Left colon (tissue), 2 donors: Measurements from ENCODE around the gene SLC6A8. TPM values are rescaled to one million over a fixed set of nuclear protein-coding genes. Genes with fewer than 3 reads are reported as not detected.
A peak's percentile ranks its signal among the peaks of the same experiment; 100 is the strongest.
"Not testable (repeated sequence)": the region's sequence is repeated elsewhere in the genome, so short reads cannot be mapped to it uniquely, and the experiment has no call there.

Source experiments
- ATAC-seq: fragments of 200-7000 bp; cut with Tn5 transposase; one replicate; pipeline ENCODE4 v1.9.1; 2020; ENCODE audit warnings: mild to moderate bottlenecking, moderate library complexity
- DNase-seq, 2 donors: peaks; one replicate each; pipeline ENCODE4 v3.0.0-alpha.2; 2020
- intact Hi-C, 2 donors: fragments of 100-400 bp; cut with DNase I in 1 of 2; cut with micrococcal nuclease in 1 of 2; formaldehyde crosslinking; loops; one replicate each; pipeline versions ENCODE4 v1.11.2 to v1.14.0; 2022; cut with DNase I, micrococcal nuclease
- total RNA-seq, 2 donors: library from RNA; stranded (reverse); fragmentation: NEBNext Ultra II Directional; extraction: Animal tissue kit (Norgen Biotek cat#: 25700); gene quantifications; one replicate each; pipeline ENCODE4 v1.2.1, GENCODE V29; 2021
- donor health status: DM: no; HTN: no; CAD: no.
- donor health status: DM: yes; HTN: yes; CAD: no.

SLC6A8 gene
- total RNA-seq, 2 donors from 2014 or later: 170 to 270 TPM

DNA sequence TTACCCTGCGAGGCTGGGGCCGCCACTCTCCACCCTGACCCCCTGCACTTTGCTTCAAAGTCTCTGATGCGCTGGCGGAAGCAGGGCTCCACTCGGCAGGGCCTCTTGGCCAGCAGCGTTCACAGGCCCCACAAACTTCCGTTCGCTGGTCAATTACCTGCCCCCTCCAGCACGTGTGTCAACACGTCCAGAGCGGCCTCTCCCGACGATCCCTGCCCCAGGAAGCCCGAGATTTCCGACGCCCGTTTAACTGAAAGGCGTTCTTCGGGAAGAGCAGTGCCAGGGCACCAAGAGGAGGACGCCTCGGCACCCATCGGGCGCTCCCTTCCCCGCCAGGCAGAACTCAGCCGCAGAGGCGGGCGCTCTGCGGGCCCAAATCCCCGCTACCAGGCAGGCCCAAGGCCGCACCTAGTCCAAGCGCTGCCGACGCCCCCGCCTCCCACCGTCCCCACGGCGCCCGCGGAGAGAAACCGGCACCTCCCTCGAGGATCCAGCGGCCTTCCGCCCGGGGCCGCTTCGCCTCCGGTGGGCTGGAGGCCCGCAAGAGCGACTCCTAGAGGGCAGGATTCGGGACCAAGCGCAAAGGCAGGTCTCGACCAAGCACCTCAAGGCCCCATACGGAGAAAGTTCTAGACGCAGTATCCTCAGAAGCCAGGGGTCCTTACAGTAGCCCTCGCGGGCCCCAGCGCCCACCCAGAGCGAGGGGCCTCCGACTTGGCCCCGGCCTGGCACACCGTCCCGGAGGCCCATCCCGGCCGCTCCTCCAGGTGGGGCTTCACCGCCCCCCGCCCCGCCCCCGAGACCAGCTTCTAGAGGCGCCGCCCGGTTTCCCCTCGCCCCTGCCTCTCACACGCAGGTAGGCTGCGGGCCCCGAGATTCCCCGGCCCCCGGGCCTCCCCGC is 35.9 kb downstream of the SLC6A8 start:
- intact Hi-C loops: no loop called here
- DNase-seq: peak; percentile 58 to 63
- ATAC-seq: peak; percentile 31

DNA sequence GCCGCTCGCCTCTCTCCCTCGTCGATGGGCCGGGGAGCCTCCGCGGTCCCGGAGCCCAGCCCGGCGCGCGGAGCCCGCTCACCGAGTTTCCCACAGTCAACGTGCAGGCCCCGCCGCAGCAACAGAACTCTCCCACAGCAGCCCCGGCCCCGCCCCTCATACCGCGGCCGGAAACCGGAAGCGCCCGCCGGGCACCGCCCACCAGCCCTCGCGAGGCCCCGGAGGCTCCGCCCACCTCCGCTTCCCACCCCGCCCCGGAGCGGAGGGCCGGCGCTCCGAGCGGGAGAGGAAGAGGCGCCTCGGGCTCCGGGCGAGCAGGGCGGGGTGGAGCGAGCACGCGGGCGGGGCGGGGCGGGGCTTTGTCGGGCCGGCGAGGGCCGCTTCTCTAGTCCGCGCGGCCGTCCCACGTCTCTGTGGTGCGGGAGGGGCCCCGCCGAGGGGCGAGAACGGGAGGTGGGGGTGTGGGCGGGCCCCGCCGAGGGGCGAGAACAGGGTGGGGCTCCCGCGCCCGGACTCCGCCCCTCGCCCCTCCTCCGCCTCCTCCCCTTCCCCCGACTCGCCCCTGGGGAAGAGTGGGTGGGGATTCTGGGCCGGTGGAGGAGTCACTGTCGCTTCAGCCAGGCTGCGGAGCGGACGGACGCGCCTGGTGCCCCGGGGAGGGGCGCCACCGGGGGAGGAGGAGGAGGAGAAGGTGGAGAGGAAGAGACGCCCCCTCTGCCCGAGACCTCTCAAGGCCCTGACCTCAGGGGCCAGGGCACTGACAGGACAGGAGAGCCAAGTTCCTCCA is 36.7 kb downstream of the SLC6A8 start, which contains the start of the genes ABCD1 and BCAP31:
ABCD1 (plus strand) TSS at position 605 of the 787 bp plus-strand sequence. CDS start 411 bp downstream, outside the sequence.
BCAP31 (minus strand) TSS at position 136 of the 787 bp plus-strand sequence. CDS start 1,143 bp downstream, outside the sequence.
- intact Hi-C loops: no loop called here
- ATAC-seq (peak; percentile 72), DNase-seq (peak; percentile 88 to 90)

DNA sequence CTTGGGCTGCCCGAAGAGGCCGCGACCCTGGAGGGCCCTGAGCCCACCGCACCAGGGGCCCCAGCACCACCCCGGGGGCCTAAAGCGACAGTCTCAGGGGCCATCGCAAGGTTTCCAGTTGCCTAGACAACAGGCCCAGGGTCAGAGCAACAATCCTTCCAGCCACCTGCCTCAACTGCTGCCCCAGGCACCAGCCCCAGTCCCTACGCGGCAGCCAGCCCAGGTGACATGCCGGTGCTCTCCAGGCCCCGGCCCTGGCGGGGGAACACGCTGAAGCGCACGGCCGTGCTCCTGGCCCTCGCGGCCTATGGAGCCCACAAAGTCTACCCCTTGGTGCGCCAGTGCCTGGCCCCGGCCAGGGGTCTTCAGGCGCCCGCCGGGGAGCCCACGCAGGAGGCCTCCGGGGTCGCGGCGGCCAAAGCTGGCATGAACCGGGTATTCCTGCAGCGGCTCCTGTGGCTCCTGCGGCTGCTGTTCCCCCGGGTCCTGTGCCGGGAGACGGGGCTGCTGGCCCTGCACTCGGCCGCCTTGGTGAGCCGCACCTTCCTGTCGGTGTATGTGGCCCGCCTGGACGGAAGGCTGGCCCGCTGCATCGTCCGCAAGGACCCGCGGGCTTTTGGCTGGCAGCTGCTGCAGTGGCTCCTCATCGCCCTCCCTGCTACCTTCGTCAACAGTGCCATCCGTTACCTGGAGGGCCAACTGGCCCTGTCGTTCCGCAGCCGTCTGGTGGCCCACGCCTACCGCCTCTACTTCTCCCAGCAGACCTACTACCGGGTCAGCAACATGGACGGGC is 37.5 kb downstream of the SLC6A8 start:
- ATAC-seq (no peak), DNase-seq (peak in 1 of 2 donors; percentile 31)
- intact Hi-C loops: no loop called here

DNA sequence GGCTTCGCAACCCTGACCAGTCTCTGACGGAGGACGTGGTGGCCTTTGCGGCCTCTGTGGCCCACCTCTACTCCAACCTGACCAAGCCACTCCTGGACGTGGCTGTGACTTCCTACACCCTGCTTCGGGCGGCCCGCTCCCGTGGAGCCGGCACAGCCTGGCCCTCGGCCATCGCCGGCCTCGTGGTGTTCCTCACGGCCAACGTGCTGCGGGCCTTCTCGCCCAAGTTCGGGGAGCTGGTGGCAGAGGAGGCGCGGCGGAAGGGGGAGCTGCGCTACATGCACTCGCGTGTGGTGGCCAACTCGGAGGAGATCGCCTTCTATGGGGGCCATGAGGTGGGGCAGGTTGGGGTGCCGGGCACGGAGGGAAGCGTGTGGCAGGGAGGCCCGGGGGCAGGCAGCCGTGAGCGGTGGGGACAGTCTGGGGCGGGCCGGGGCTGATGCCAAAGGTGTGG is 38.1 kb downstream of the SLC6A8 start:
- DNase-seq (no peak), ATAC-seq (no peak)
- intact Hi-C loops: no loop called here

DNA sequence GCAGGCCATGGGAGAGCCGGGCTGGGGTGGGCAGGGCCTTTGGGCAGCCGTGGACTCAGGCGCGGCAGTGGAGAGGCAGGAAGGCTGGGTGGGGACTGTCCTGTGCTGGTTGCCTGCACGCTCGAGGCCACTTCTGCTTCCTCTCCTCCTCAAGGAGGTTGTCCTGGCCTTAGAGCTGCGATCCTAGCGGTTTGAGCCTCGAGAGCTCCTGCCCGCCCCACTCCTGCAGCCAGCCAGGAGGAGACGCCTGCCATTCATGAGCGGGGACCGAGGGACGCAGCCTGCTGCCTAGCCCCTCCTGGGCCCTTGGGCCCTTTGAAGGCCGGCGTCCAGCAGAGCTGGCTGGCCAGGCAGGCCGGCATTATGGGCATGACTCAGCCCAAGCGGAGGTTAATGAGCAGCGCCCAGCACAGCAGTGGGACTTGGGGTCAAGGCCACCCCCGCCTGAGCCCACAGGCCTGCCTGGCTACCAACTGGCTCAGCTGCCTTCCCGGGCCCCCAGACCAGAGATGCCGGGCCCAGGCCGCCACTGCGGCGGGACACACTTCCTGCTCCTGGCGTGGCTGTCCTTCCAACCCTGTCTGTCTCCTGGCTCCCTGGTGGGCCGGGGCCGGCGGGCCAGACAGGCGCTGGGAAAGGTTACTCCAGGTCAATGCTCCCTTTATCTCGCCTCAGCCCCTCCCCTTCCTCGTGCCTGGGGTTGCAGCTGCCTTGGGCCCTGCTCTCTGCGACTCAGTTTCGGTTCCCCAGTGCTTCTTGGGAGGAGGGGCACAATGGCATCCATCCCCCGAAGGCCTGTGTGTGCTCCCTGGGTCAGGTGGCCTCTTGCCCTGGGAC is 38.8 kb downstream of the SLC6A8 start:
- DNase-seq: peak; percentile 67 to 76
- peak; percentile 15 for ATAC-seq
- intact Hi-C loops: no loop called here

DNA sequence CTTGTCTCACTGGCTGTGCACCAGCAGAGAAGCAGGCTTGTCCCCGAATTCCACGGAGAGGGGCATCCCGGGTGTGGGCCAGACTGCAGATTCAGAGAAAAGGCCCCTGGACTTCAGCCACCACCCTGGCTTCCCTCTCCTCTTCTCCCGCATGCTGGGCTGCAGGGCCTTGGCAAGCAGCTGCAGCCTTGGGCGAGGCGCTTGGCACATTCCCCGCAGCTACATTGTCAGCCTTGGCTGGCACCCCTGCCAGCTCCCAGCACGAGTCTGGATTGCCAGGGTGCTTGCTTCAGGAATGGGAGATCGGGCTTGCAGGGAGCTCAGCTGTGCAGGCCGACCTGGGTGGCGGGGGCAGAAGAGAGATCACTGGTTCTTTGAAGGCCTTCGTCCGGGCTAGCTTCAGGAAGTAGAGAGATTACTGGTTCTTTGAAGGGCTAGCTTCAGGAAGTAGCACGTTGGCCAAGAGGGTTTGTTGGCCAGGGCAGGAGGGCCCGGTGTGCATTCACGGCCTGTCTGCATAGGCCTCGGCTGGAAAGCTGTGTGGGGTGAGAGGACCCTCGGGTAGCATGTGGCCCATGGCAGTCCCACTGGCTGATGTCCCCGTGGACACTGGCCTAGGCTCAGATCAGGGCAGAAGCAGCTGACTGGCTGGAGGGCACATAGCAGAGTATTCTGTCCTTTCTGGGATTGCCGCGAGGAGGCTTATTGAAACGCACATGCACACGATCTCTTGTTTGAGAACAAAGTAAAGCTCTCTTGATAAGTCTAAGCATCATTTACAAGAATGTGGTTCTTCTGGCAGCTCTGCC is 39.6 kb downstream of the SLC6A8 start:
- peak; percentile 60 to 65 for DNase-seq
- peak; percentile 15 for ATAC-seq
- intact Hi-C loops: no loop called here

DNA sequence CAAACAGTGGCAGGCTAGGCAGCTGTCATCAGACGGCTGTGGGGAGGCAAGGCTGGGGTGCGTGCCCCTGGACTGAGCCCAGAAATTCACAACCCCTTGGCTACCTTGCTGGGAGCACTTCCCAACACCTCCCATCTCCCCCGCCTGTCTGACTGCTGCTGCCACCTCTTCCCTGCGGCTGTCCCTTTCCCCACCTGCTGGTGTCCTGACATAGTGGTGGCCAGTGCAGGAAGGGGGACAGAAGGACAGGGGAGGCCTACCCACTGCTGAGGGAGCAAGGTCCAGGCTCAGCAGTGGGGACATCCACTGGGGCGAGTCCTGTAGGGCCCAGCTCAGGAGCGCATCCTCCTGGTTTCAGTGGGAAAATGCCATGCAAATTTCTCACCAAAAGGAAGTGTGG is 40.4 kb downstream of the SLC6A8 start:
- DNase-seq: no peak
- intact Hi-C loops: no loop called here
- ATAC-seq: no peak

DNA sequence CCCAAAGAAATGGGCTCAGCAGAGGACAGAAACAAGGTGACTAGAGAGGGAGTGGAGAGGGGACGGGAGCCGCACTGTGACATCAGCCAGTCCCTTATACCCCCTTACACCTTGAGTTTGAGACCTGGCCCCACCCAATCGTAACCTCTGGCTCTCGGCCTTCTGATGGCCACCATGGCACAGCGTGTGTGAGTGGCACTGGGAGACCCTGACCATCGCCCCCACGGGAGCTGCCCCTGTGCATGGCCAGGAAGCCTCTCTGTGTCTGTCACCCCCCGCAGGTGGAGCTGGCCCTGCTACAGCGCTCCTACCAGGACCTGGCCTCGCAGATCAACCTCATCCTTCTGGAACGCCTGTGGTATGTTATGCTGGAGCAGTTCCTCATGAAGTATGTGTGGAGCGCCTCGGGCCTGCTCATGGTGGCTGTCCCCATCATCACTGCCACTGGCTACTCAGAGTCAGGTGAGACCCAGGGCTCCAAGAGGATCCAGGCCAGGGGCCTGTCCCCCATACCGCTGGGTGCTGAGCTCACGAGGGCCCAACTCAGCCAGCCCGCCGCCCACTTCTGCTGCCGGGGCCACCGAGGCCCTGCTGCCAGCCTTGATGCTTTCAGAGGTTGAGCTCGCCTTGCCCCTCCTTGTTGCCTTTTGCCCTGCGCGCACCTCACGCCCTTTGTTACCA is 41.4 kb downstream of the SLC6A8 start:
- intact Hi-C loops: no loop called here
- DNase-seq: no peak
- ATAC-seq: no peak

DNA sequence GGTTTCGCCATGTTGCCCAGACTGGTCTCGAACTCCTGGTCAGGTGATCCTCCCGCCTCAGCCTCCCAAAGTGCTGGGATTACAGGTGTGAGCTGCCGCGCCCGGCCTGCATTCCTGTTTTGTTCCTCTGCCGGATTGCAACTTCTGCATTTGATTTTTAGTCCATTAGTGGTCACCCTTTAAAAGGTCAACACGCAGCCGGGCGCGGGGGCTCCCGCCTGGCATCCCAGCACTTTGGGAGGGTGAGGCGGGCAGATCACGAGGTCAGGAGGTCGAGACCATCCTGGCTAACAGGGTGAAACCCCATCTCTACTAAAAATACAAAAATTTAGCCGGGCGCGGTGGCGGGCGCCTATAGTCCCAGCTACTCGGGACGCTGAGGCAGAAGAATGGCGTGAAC is 42.4 kb downstream of the SLC6A8 start:
- intact Hi-C loops, DNase-seq, ATAC-seq: not testable (repeated sequence)

DNA sequence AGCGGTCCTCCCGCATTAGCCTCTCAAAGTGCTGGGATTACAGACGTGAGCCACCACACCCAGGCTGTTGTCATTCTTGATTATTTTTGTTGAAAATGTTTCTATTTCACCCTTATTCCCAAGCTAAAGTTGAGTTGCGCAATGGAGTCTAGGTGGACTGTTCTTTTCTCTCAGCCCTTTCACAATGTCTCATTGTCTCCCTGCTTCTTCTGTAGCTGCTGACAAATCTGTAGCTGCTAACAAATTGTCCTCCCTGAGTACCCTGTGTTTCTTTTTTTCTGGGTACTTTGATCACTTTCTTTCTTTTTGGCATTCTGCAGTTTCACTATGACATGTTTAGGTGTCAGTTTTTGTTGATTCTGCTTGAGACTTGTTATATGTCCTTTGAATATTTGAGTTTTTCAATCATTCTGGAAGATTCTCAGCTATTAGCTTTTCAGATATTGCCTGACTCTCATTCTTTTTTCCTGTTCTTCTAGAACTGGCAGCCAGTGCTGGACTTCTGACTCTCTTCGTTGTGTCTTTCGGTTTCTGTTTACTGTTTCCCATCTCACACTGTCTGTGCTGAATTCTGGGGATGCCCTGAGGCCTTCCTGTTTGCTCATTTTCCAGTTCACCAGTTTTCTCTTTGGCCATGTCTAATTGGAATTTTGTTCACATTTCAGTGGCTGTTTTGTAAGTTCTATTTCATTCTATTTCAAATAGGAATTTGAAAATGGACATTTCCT is 43.6 kb downstream of the SLC6A8 start:
- intact Hi-C loops: no loop called here
- no peak for DNase-seq
- ATAC-seq: no peak

DNA sequence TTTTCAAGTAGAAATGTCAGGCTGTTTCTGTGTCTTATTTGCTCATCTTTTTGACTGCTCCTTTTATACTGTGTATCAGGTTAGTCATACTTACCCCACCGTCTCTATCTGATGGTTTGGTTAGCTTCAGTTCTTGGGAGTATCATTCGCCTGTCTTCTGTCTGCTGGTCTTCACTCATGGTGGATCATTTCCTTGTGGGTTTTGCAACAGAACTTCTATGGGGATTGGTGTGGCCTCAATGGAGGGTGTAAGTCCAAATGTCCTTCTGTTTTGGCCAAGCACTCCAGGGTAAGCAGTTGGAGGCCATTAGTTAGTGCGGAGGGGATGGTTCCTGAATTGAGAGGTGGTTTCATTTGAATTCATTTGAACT is 44.1 kb downstream of the SLC6A8 start:
- intact Hi-C loops: no loop called here
- no peak for DNase-seq
- ATAC-seq: no peak

DNA sequence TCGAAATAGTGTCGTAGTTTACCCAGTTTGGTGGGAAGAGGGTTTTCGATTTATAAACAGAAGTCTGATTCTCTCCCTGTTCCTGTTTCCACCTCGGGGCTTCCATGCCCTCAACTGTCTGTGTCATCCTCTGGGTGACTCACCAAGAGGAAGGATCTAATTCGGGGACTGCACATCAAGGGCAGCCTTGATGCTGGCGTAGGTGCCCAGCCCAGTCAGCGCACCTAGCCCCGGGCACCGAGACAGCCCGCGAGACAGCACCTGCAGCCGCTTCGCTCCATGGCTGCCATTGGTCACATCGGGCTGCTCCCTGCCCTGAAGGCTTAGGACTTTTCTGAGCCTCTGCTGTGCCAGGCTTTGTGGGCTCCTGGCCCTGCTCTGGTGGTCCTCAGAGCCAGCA is 44.7 kb downstream of the SLC6A8 start:
- ATAC-seq: no peak
- intact Hi-C loops: no loop called here
- no peak for DNase-seq

DNA sequence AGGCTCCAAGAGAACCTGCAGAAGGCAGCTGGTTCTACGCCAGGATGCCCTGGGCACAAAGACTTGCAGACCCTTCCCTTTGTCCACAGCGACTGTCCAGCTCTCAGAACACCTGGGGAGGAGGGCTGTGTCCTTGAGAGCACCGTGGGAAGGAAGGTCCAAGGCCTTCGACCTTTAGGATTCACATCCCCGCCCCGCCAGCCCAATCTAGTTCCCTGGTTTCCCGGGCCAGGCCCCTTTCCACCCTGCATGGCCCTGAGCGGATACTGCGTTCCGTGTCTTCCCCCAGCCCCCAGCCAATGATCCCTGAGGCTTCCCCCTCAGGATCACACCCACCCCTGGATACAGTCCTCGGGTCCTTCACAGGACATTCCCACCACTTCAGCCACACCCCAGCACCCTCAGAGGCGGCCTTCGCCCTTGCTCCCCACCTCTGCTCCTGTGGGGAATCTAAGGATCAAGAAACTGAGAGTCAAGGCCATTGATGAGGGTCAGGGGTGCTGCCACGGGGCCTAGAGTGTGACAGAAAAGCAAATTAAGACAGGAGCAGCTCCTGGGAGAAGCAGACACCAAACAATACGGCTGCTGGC is 46.0 kb downstream of the SLC6A8 start:
- intact Hi-C loops: no loop called here
- ATAC-seq: no peak

DNA sequence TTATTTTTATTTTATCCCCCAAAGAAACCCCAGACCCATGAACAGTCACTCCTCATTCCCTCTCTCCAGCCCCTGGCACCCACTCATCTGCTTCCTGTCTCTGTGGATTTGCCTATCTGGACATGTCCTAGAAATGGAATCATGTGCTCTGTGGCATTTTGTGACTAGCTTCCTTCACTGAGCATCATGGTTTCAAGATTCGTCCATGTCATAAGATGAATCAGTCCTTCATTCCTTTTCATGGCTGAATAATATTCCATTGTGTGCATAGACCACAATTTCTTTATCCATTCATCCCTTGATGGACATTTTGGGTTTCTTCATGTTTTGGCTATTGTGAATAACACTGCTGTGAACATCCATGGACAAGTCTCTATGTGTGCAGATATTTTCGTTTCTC is 47.1 kb downstream of the SLC6A8 start:
- ATAC-seq: no peak
- intact Hi-C loops: no loop called here
- DNase-seq: no peak

More for the DNA sequence above, 46.0 kb downstream of the SLC6A8 start:
- DNase-seq: no peak

DNA sequence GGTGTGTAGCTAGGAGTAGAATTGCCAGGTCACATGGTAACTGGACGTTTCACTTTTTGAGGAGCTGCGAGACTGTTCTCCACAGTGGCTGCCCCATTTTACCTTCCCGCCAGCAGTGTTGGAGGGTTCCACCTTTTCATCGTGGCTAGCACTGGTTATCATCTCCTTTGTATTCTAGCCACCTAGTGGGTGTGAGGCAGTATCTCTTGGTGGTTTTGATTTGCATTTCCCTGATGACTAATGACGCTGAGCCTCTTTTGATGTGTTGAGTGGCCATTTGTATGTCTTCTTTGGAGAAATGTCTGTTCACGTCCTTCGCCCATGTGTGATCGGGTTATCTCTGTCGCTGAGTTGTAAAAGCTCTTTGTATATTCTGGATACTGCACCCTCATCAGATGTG is 47.5 kb downstream of the SLC6A8 start:
- intact Hi-C loops: no loop called here
- ATAC-seq (no peak), DNase-seq (no peak)
